Neural progenitor cell (in vitro differentiated cells): ENCODE data around the gene GALNT17. TPM values are rescaled to one million over a fixed set of nuclear protein-coding genes. Genes with fewer than 3 reads are reported as not detected.

Experiments
- DNase-seq: peaks from one replicate; pipeline ENCODE4 v3.0.0-alpha.2; 2016; ENCODE audit warnings: low spot score
- H2AFZ ChIP-seq: fragments of 200-600 bp; sonication (generic); replicated peaks from 2 replicates; pipeline ENCODE4 v1.6.1; 2016; ENCODE audit warnings: antibody characterized with exemption
- H3F3A ChIP-seq: fragments of 200-600 bp; sonication (generic); 2 replicates; pipeline ENCODE4 v1.6.1; 2016; ENCODE audit warnings: antibody characterized with exemption, low read depth
- H3K27ac ChIP-seq: fragments of 200-600 bp; sonication (generic); 2 replicates; pipeline ENCODE4 v1.5.1; 2016; ENCODE audit warnings: mild to moderate bottlenecking
- H3K27me3 ChIP-seq: fragments of 200-600 bp; sonication (generic); 2 replicates; pipeline ENCODE4 v1.6.1; 2016; ENCODE audit warnings: mild to moderate bottlenecking, moderate library complexity
- H3K36me3 ChIP-seq: fragments of 200-600 bp; sonication (generic); 2 replicates; pipeline ENCODE4 v1.5.1; 2016
- H3K4me1 ChIP-seq: fragments of 200-600 bp; sonication (generic); 2 replicates; pipeline ENCODE4 v1.6.1; 2016; ENCODE audit warnings: mixed run types
- H3K4me2 ChIP-seq: fragments of 200-600 bp; sonication (generic); 2 replicates; pipeline ENCODE4 v1.6.1; 2016
- H3K4me3 ChIP-seq: fragments of 200-600 bp; sonication (generic); 2 replicates; pipeline ENCODE4 v1.5.1; 2016
- H3K79me2 ChIP-seq: fragments of 200-600 bp; sonication (generic); 2 replicates; pipeline ENCODE4 v1.6.1; 2016; ENCODE audit warnings: low read depth
- H3K9ac ChIP-seq: fragments of 200-600 bp; sonication (generic); 2 replicates; pipeline ENCODE4 v1.6.1; 2016
- H3K9me3 ChIP-seq: fragments of 200-600 bp; sonication (generic); 2 replicates; pipeline ENCODE4 v1.5.1; 2016; ENCODE audit warnings: low read depth
- H4K20me1 ChIP-seq: fragments of 200-600 bp; sonication (generic); 2 replicates; pipeline ENCODE4 v1.6.1; 2016; ENCODE audit warnings: low read depth
- H3K27ac Mint-ChIP-seq: 3 replicates; pipeline ENCODE4 v1.8.0; 2021; ENCODE audit warnings: mixed read lengths
- H3K27me3 Mint-ChIP-seq: 2 replicates; pipeline ENCODE4 v1.8.0; 2022; ENCODE audit warnings: low read depth, mild to moderate bottlenecking, inconsistent platforms, moderate library complexity, mixed read lengths; ENCODE audit not compliant: insufficient read depth
- H3K36me3 Mint-ChIP-seq: 3 replicates; pipeline ENCODE4 v1.8.0; 2021; ENCODE audit warnings: mixed read lengths
- H3K4me1 Mint-ChIP-seq: 3 replicates; pipeline ENCODE4 v1.8.0; 2021; ENCODE audit warnings: mixed read lengths
- H3K4me3 Mint-ChIP-seq: 3 replicates; pipeline ENCODE4 v1.8.0; 2021; ENCODE audit warnings: mild to moderate bottlenecking, moderate library complexity, mixed read lengths
- H3K9me3 Mint-ChIP-seq: 3 replicates; pipeline ENCODE4 v1.8.0; 2020; ENCODE audit warnings: mixed read lengths
- EZH2 ChIP-seq: fragments of 200-600 bp; sonication (generic); IDR thresholded peaks from 2 replicates; pipeline ENCODE4 v1.6.1; 2017; ENCODE audit warnings: antibody characterized with exemption, mild to moderate bottlenecking, moderate library complexity
- EZH2phosphoT487 ChIP-seq: fragments of 200-600 bp; sonication (generic); IDR thresholded peaks from 2 replicates; pipeline ENCODE4 v1.6.1; 2017; ENCODE audit warnings: antibody characterized with exemption
- total RNA-seq: library from RNA; depleted of rRNA; stranded (reverse); fragments of >200 nt; gene quantifications from 2 replicates; pipeline ENCODE4 v1.2.3, GENCODE V29; 2015; ENCODE audit warnings: low replicate concordance
- TF ChIP-seq, protein P1 (sequence below): fragments of 200-600 bp; sonication (generic); IDR thresholded peaks from 2 replicates; pipeline ENCODE4 v1.5.1; 2017; ENCODE audit warnings: antibody characterized with exemption, mild to moderate bottlenecking

GALNT17 gene
- total RNA-seq, 1 donor from 2014 or later = 17.1 TPM

DNA sequence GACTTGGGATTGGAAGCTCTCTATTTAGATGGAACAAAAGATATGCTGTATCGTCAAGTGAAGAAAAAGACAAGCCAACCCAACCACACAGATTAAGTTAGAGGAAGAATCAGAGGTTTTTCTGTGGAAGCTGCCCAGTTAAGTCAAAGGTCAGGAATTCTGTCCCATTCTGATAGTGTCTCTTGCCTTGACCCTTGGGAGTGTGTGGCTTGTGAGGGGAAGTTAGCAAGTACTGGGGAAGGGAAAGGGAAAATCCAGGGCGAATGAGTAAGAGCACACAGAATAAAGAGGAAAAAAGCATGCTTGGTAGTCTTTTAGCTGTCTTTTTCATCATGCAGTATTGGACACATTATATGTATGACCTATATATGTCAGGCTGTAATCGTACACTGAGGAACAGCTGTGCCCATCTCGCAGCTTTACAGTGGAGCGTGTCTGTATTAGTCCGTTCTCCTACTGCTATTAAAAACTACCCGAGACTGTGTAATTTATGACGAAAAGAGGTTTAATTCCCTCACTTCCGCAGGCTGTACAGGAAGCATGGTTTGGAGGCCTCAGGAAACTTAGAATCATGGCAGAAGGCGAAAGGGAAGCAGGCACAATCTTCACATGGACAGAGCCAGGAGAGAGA is 197.2 kb downstream of the GALNT17 start:
- H3K27ac ChIP-seq = no peak overlapping the region
- no peaks in the 10 kb centered on the region for H3K27me3 ChIP-seq
- H3K9ac ChIP-seq = no peak overlapping the region
- H3K4me1 Mint-ChIP-seq = peaks cover 38% of the 10 kb centered on the region
- H3K79me2 ChIP-seq = peaks cover 46% of the 10 kb centered on the region
- peak overlapping the region; percentile 3 for H3K4me2 ChIP-seq
- no peaks in the 10 kb centered on the region for H3K9me3 ChIP-seq
- no peak for DNase-seq
- H4K20me1 ChIP-seq = no peaks in the 10 kb centered on the region
- peak overlapping the region; percentile 28 for H3K27ac Mint-ChIP-seq
- H3K36me3 ChIP-seq = no peaks in the 10 kb centered on the region
- TF ChIP-seq, protein P1, sequence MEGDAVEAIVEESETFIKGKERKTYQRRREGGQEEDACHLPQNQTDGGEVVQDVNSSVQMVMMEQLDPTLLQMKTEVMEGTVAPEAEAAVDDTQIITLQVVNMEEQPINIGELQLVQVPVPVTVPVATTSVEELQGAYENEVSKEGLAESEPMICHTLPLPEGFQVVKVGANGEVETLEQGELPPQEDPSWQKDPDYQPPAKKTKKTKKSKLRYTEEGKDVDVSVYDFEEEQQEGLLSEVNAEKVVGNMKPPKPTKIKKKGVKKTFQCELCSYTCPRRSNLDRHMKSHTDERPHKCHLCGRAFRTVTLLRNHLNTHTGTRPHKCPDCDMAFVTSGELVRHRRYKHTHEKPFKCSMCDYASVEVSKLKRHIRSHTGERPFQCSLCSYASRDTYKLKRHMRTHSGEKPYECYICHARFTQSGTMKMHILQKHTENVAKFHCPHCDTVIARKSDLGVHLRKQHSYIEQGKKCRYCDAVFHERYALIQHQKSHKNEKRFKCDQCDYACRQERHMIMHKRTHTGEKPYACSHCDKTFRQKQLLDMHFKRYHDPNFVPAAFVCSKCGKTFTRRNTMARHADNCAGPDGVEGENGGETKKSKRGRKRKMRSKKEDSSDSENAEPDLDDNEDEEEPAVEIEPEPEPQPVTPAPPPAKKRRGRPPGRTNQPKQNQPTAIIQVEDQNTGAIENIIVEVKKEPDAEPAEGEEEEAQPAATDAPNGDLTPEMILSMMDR = no peak
- TF ChIP-seq EZH2 = no peak
- no peak for TF ChIP-seq EZH2phosphoT487
- H2AFZ ChIP-seq = no peak overlapping the region
- H3K27me3 Mint-ChIP-seq = no peaks in the 10 kb centered on the region
- H3K4me3 ChIP-seq = no peak overlapping the region
- no peaks in the 10 kb centered on the region for H3K36me3 Mint-ChIP-seq
- H3K4me3 Mint-ChIP-seq = no peak overlapping the region
- peaks cover 12% of the 10 kb centered on the region for H3F3A ChIP-seq
- H3K4me1 ChIP-seq = peaks cover 34% of the 10 kb centered on the region
- no peaks in the 10 kb centered on the region for H3K9me3 Mint-ChIP-seq

DNA sequence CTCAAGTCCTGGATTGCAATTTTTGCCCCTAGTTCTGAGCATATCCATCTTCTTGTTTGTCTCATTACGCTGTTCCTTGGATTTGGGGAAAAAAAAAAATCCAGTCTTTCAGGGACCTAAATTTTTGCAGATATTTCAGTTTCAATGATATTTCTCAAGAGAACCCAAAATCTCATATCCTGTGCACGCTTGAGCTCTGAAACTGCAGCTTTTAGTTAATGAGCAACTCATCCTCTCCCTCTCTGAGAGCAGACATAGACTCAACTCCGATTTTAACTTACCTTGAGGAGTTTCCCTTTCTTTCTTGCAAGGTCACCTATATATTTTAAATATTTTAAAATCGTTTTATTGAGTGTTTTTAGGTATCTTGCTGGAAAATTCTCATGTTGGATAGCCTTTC is 200.3 kb downstream of the GALNT17 start:
- Mint-ChIP-seq H3K9me3 (peaks cover 5% of the 10 kb centered on the region), H3K27ac (no peak overlapping the region)
- no peak overlapping the region for H3K27ac ChIP-seq

DNA sequence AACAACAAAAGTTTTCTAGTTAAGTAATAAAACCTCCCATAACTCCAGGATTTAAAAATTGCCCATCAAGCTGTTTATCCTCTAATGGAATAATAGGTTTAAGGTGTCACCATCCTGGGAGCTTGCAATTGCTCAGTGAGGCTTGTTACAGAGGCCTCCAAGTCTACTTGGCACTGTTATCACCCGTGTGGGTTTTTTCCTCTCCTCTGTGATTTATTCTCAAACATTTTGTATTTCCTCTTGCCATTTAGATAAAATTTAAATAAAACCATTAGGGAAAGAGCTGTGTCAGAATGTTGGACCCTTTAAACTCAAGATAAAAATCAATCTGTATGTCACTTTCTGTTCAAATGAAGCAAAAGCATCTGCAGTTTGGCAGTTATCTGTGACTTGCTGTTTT is 202.6 kb downstream of the GALNT17 start:
- Mint-ChIP-seq H3K27me3 (peaks cover 2% of the 10 kb centered on the region), H3K27ac (no peak overlapping the region), H3K4me3 (no peak overlapping the region), H3K9me3 (peaks cover 5% of the 10 kb centered on the region), H3K4me1 (peaks cover 7% of the 10 kb centered on the region), H3K36me3 (peaks cover 9% of the 10 kb centered on the region)
- H3K9ac ChIP-seq = no peak overlapping the region
- peaks cover 15% of the 10 kb centered on the region for H3K79me2 ChIP-seq
- H3K36me3 ChIP-seq = peaks cover 4% of the 10 kb centered on the region
- TF ChIP-seq, protein P1 = no peak
- TF ChIP-seq EZH2phosphoT487 (no peak), EZH2 (no peak)
- H4K20me1 ChIP-seq = no peaks in the 10 kb centered on the region
- peaks cover under 1% of the 10 kb centered on the region for H3K4me1 ChIP-seq
- no peak overlapping the region for H3K4me2 ChIP-seq
- H3K27me3 ChIP-seq = no peaks in the 10 kb centered on the region
- no peak overlapping the region for H2AFZ ChIP-seq
- no peak for DNase-seq
- H3F3A ChIP-seq = no peaks in the 10 kb centered on the region
- H3K27ac ChIP-seq = no peak overlapping the region
- no peak overlapping the region for H3K4me3 ChIP-seq
- no peaks in the 10 kb centered on the region for H3K9me3 ChIP-seq

More for the DNA sequence above, 200.3 kb downstream of the GALNT17 start:
- Histone ChIP-seq H3K4me3 (no peak overlapping the region), H3K79me2 (peaks cover 27% of the 10 kb centered on the region), H3K9me3 (no peaks in the 10 kb centered on the region), H4K20me1 (no peaks in the 10 kb centered on the region), H3K9ac (no peak overlapping the region), H3F3A (no peaks in the 10 kb centered on the region), H3K4me2 (no peak overlapping the region), H2AFZ (no peak overlapping the region), H3K36me3 (peaks cover 4% of the 10 kb centered on the region), H3K4me1 (peaks cover 17% of the 10 kb centered on the region), H3K27me3 (no peaks in the 10 kb centered on the region)
- peaks cover 5% of the 10 kb centered on the region for H3K36me3 Mint-ChIP-seq
- TF ChIP-seq EZH2phosphoT487 = no peak
- no peak for TF ChIP-seq EZH2
- TF ChIP-seq, protein P1 = no peak
- H3K27me3 Mint-ChIP-seq = no peaks in the 10 kb centered on the region
- no peak overlapping the region for H3K4me3 Mint-ChIP-seq
- no peak for DNase-seq
- peaks cover 24% of the 10 kb centered on the region for H3K4me1 Mint-ChIP-seq
